ENCODE data around the gene KLHL17. TPM values are rescaled to one million over a fixed set of nuclear protein-coding genes. Genes with fewer than 3 reads are reported as not detected.

The KLHL17 gene
- total and polyA plus RNA-seq, 9 of the 15 experiments (the other 6 are each of a cell fraction or from before 2014, with no cell fraction given), result 0.14 to 84.8 (median 13.0) TPM

GRCh38 chr1:961132-961669, 817 bp downstream of the KLHL17 start (continued):
- peak; percentile 10; the same call in 1 of the 2 replicates for TF ChIP-seq CXXC5 (CRISPR knock-in tag; IDR thresholded peaks at IDR 0.05)
- TF ChIP-seq HBP1 (CRISPR knock-in tag; IDR thresholded peaks at IDR 0.05), result no peak
- TF ChIP-seq KDM2B (CRISPR knock-in tag; IDR thresholded peaks at IDR 0.05), result 0 out of 2 replicates have a peak, but pooled peaks have one; percentile 54
- peak; percentile 70; the same call in 1 of the 2 replicates for TF ChIP-seq TFAP4 (CRISPR knock-in tag; IDR thresholded peaks at IDR 0.05; ENCODE audit: borderline replicate concordance)
- TF ChIP-seq TEAD2 (tag; IDR thresholded peaks at IDR 0.05), result no peak
- peak; percentile 19; the same call in 1 of the 2 replicates for TF ChIP-seq USF2 (CRISPR knock-in tag; IDR thresholded peaks at IDR 0.05)
- TF ChIP-seq ATF2 (CRISPR knock-in tag; IDR thresholded peaks at IDR 0.05), result peak; percentile 64; the same call in 1 of the 2 replicates
- TF ChIP-seq SREBF1 (IDR thresholded peaks at IDR 0.05; ENCODE audit: borderline replicate concordance, low read depth, low read length), result no peak
- TF ChIP-seq SNAPC5 (CRISPR knock-in tag; IDR thresholded peaks at IDR 0.05), result no peak
- no peak for TF ChIP-seq SP2 (IDR thresholded peaks at IDR 0.05; ENCODE audit: extremely low read depth, low read depth, low read length, poor library complexity, severe bottlenecking)
- TF ChIP-seq MEF2A (IDR thresholded peaks at IDR 0.05; ENCODE audit: control insufficient read depth, low read depth, low read length), result no peak
- TF ChIP-seq MLLT1 (IDR thresholded peaks at IDR 0.05), result peak in 1 of 2 experiments; percentile 54; a peak in 1 of 4 replicates
- peak in 1 of 3 experiments; percentile 44 for TF ChIP-seq YY1 (IDR thresholded peaks at IDR 0.05; ENCODE audit: borderline replicate concordance in 1 of 3, control insufficient read depth in 1 of 3, extremely low read depth in 1 of 3, insufficient read depth in 3 of 3, insufficient read length in 1 of 3, insufficient replicate concordance in 2 of 3, low read depth in 1 of 3, low read length in 2 of 3)
- TF ChIP-seq FUS (optimal IDR thresholded peaks at IDR 0.05; ENCODE audit: low read depth, low read length), result no peak
